GM18873 (cell line): ENCODE data around the gene DIO3.

Source experiments
- ATAC-seq: cut with Tn5 transposase; IDR thresholded peaks from one replicate; pipeline ENCODE4 v1.9.1; 2021; ENCODE audit warnings: mild to moderate bottlenecking, moderate library complexity, moderate number of reproducible peaks; ENCODE audit not compliant: unreplicated experiment, low FRiP score

DIO3 gene

GRCh38 chr14:101579372-101580080 is 18.2 kb downstream of the DIO3 start:
- ATAC-seq, result no peak

DNA sequence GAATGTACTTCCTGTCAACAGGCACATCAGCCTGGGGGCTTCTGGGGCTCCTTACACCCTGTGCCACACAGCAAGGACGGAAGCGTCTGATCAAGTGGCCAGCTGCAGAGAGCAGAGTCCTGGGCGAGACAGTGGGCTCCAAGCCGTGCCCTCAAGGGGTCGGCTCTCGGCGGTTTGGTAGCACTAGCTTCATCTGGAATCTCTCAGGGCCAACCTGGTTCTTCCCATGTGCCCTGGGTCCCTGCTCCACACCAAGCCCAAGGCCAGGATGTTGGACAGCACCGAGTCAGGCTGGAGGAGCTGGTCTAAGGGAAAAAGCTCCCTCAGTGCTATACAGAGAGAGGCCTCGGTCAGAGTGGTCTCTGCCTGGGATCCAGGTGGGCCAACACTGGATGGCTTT is 20.5 kb downstream of the DIO3 start:
- ATAC-seq, result no peak

DNA sequence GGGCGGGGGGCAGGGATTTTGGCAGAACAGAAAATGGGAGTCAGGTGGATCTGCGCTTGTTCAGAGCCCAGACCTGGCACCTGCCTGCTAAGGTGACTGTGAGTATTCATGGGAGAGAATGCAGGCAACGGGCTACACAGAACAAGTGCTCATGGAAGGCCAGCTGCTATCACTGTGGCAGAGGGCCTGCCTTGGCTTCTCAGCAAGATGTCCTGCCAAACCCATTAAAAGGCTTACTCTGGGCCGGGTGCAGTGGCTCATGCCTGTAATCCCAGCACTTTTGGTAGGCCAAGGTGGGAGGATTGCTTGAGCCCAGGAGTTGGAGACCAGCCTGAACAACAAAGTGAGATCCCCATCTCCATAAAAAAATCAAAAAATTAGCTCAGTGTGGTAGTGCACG is 21.0 kb downstream of the DIO3 start:
- no peak for ATAC-seq

- ATAC-seq, result no peak
These were observed 21.9 kb downstream of the DIO3 start for GRCh38 chr14:101583006-101583714.

- ATAC-seq, result no peak
These were observed 22.4 kb downstream of the DIO3 start for GRCh38 chr14:101583715-101584054.

GRCh38 chr14:101584055-101584859 is 23.0 kb downstream of the DIO3 start:
- ATAC-seq, result no peak

DNA sequence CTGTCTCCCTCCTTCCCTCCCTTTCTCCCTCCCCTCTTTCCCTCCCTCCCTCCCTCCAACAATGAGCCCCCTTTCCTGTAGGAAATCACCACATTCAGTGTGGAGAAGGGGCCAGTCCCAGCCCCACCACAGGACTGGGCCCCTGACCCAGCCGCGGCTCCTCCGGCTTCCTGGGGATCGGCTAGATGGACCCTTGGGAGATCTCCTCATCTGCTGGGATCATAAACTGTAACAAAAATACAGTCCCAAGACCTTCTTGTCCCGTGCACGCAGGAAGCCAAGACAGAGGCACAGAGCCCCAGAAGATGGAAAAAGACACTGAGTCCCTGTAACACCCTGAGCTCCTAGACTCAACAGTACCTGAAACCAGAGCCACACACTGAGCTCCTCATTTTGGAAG is 23.9 kb downstream of the DIO3 start:
- no peak for ATAC-seq

DNA sequence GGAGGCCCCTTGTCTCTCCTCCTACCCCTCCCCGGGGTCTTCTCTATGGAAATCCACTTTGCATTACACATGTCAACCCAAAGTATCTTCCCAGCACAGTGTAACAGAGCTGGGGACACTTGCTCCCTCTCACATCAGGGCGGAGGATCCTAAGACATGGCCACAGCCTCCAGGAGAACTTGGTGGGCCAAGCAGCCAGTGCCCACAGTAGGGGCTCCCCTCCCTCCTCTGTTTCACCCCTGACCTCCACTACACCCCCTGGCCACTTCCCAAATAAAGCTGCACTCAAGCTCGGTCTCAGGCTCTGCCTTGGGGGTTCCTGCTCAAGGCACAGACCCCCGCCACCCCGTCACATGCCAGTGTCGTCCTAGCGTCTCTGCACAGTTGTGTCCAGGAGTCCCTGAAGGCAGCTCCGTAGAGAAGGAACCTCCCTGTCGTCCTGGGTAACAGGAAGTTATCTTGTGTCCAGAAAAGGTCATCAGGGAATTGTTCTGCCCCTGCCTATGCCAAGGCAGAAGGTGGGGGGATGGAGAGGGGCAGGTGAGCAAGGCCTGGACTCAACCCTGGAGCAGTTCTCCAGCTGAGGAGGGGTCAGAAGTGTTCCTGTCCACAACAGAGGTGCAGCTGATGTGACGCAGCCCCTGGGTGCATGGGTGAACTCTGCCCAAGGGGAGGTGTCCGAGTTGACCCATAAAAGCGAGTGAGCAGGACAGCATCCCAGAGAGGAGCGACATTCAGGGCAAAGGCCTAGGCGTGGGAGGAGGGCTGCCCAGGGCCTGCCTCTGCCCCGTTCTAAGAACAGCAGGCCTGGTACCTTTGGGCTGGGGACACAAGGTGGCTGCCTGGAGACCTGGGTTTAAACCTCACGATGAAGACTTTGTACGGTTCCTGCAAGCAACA is 25.5 kb downstream of the DIO3 start:
- ATAC-seq, result no peak

DNA sequence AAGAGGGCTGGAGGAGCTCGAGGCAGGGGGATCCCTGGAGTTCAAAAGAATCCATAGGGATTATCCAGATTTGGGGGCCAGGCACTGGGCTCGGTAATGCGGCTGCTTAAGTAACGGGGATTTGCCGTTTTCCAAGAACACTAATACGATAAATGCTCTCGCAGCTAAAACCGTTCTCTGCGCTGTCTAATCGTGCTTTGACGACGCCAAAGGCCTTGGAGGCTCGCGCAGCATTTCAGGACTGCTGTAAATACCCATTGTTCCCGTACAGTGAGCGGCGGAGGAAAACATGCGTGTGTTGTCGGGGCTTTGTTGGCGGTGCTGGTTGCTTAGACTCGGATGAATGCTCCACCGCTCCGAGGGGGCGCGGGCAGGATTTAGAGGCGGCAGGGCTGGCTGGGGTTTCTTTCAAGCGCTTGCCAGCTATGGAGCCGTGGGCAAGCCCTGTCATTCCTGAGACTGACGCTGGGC is 26.2 kb downstream of the DIO3 start:
- no peak for ATAC-seq

- ATAC-seq, result no peak
These were observed 27.1 kb downstream of the DIO3 start for GRCh38 chr14:101588286-101588975.

DNA sequence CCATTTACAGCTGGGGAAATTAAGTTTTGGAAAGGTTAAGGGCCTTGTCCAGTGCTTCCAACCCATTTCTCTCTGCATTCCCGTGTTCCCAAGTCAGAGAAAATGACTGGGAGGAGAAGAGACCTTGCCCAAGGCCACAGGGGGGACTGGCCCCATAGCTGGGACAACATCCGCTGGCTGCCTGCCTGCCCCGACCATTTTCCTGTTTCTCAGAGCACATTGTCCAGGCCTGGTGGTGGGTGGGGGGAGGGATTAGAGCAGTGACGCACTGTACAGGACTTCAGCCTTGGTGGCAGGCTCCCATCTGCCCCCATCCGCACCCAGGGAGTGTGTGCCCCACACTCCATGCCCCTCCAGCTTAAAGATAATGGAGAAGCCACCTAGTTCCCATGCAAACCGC is 27.7 kb downstream of the DIO3 start:
- ATAC-seq, result no peak

DNA sequence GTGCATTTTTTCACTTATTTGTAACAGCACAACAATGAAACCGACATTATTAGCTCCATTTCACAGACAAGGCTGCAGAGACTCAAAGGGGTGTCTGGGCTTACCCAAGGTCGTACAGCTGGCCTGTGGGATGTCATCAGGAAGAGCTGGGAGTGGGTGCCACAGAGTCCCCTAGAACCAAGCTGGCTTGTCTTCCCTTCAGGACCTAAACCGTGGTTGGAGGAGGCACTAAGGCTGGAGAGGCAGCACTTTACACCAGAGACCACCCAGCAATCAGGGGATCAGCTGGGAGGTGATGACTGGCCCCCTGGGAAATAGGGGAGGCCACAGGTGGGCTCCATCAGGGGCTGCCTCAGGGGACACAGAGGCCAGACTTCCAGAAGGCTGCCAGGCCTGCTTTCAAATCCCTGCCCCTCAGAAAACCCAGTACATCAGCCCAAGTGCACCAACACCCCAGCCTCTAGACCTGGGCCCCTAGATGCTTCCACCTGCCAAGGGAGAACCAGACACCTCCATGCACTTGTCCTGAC is 28.3 kb downstream of the DIO3 start:
- no peak for ATAC-seq

- ATAC-seq, result no peak
These were observed 28.8 kb downstream of the DIO3 start for GRCh38 chr14:101590062-101590461.

DNA sequence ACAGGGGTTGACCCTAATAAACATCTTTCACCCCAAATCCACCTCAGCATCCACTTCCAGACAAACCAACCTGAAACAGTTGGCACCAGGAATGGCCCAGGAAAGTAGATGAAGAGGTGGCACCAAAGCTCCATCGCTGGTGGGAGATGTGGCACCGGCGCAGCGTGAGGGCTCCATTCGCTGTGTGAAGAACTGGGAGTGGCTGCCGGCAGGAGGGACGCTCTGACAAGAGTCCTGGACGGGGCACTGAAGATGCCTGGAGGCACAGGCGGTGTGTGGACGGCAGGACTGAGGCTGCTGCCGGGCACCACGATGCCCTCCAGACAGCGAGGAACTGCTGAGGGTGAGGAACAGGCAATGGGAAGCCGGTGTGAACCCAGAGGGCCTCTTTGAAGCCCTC is 29.3 kb downstream of the DIO3 start:
- no peak for ATAC-seq

GRCh38 chr14:101591121-101591520 is 29.8 kb downstream of the DIO3 start:
- no peak for ATAC-seq

DNA sequence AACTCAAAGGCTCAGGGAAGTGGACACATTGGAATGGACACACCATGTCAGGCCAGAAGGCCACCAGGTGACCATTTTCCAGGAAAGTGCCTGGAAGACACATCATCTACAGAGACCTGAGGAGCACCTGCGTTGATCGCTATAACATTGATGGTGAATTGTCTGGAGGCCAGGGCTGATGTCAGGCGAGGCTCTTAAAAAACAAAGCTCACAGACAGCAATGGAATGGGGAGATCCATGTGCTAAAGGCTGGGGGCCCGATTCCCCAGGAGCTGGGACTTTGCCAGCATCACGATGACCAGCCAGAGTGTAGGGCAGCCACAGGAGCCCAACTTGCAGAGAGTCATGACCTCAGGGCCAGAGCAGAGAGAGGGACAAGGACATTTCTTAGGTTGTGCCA is 30.3 kb downstream of the DIO3 start:
- ATAC-seq, result no peak

- ATAC-seq, result no peak
These were observed 32.3 kb downstream of the DIO3 start for GRCh38 chr14:101593411-101594238.

DNA sequence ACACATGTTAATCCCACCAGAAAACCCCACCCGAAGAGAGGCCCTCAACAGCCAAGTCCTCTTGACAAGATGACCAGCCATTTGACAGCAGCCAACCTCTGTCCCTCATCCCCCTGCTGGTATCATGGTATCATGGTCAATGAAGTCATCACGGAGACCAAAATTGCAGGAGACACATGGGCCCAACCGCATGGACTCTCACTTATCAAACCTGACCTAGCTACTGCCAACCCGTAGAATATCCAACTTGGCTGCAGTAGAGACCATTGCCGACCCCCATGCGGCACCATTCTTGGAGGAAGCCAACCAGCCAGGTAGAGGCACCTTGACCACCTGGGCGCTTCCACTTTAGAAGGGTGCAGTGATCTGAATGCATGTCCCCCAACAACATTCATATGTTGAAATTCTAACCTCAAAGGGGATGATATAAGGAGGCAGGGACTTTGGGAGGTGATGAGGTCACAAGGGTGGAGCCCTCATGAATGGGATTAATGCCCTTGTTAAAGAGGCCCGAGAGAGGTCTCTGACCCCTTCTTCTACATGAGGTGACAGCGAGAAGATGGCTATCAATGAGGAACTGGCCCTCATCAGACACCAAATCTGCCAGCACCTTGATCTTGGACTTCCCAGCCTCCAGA is 33.3 kb downstream of the DIO3 start:
- no peak for ATAC-seq
